LNCAP (cell line): ENCODE data around the gene KCNS1.

Experiments used
- TF ChIP-seq, protein P1 (sequence below): fragments of 450-650 bp; IDR thresholded peaks from 2 replicates; pipeline ENCODE4 v1.5.1; 2017; ENCODE audit warnings: mild to moderate bottlenecking

KCNS1 gene

GRCh38 chr20:45070932-45071632 is 29.8 kb downstream of the KCNS1 start:
- TF ChIP-seq, protein P1, sequence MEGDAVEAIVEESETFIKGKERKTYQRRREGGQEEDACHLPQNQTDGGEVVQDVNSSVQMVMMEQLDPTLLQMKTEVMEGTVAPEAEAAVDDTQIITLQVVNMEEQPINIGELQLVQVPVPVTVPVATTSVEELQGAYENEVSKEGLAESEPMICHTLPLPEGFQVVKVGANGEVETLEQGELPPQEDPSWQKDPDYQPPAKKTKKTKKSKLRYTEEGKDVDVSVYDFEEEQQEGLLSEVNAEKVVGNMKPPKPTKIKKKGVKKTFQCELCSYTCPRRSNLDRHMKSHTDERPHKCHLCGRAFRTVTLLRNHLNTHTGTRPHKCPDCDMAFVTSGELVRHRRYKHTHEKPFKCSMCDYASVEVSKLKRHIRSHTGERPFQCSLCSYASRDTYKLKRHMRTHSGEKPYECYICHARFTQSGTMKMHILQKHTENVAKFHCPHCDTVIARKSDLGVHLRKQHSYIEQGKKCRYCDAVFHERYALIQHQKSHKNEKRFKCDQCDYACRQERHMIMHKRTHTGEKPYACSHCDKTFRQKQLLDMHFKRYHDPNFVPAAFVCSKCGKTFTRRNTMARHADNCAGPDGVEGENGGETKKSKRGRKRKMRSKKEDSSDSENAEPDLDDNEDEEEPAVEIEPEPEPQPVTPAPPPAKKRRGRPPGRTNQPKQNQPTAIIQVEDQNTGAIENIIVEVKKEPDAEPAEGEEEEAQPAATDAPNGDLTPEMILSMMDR: no peak

DNA sequence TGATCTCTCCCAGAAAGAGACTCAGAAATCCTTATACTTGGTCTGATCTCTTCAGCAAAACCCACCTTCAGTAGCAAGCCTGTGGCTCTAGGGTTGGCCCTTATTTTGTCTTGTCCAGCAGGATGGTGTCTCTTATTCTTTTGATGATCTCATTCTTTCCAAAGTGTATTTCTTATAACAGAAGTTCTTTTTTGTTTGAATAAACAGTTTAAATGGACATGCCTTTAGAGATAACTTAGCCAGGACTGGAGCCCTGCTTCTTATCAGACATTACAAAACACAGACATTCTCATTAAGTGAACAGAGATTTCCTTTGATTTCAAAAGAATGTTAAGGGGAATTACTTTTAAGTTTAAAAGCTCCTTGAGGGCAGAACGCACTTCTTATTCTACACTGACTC is 31.7 kb downstream of the KCNS1 start:
- TF ChIP-seq, protein P1: no peak

GRCh38 chr20:45067558-45067957 is 33.4 kb downstream of the KCNS1 start:
- TF ChIP-seq, protein P1: no peak

DNA sequence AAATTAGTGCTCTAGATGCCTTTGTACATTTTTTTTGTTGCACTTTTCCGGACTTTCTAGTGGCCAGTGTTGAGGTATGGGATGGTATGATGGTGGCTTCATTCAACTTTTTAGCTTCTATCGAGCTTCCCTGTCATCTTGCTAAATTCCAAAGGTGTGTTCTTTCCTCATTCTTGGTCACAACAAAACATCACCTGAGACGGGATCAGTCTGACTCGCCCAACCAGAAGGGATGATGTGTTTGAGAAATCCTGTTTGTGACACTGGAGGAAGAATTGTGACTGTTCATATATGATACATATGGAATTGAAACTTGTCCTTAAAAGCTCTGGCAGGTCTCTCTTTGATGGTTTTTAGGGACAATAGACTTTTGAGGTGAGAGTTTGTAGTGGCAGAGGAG is 33.8 kb downstream of the KCNS1 start:
- TF ChIP-seq, protein P1: no peak

- TF ChIP-seq, protein P1: no peak
Measured at GRCh38 chr20:45066372-45066771, 34.6 kb downstream of the KCNS1 start.

- TF ChIP-seq, protein P1: no peak
Measured at GRCh38 chr20:45064812-45065211, 36.1 kb downstream of the KCNS1 start.

GRCh38 chr20:45061244-45061643 is 39.7 kb downstream of the KCNS1 start:
- TF ChIP-seq, protein P1: no peak

DNA sequence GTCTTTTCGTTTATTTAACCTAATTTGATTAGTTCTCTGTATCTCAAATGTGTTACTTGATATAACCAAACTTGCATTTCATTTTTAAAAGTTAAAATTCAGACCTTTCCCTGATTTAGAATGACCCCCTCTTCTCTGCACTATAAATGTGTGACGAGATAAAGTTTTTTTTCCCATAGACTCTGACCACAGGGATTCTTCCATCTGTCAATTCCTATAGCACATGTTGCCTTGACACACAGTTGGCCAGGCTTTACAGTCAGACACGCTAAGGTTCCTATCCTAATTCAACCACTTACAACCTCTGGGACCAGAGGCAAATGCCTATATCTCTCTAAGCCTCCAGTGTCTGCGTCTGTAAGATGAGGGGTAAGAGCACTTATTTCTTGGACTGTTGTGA is 40.6 kb downstream of the KCNS1 start:
- TF ChIP-seq, protein P1: no peak
